GM12878 (cell line): Measurements from ENCODE around the gene PRSS2. TPM values are rescaled to one million over a fixed set of nuclear protein-coding genes. Genes with fewer than 3 reads are reported as not detected.

ENCODE experiments used
- ATAC-seq: fragments of 200-7000 bp; cut with Tn5 transposase; 3 replicates; pipeline ENCODE4 v1.9.1; 2020; ENCODE audit warnings: mild to moderate bottlenecking, moderate library complexity
- BruUV-seq: library from RNA; stranded (reverse); fragments of 400-500 nt; replicated peaks from 2 replicates; lab custom pipeline; 2021; lab: Mats Ljungman, UMichigan
- CTCF ChIA-PET: fragments of 300-600 bp; sonication (Branson Sonifier 250); formaldehyde crosslinking; extraction: SDS; loops from one replicate; lab custom pipeline; 2021; ENCODE audit warnings: inconsistent platforms; lab: Yijun Ruan, JAX
- POLR2A ChIA-PET: fragments of 350-600 bp; formaldehyde crosslinking; extraction: SDS; loops from one replicate; lab custom pipeline; 2021; ENCODE audit warnings: inconsistent platforms; lab: Charles Lee
- RAD21 ChIA-PET: fragments of 300-600 bp; sonication (Branson Sonifier 250); formaldehyde crosslinking; loops from one replicate; lab custom pipeline; 2023; ENCODE audit warnings: antibody characterized with exemption; ENCODE audit not compliant: unreplicated experiment; lab: Charles Lee
- SMC1A ChIA-PET: fragments of 300-600 bp; sonication (Branson Sonifier 250); formaldehyde crosslinking; loops from one replicate; lab custom pipeline; 2023; ENCODE audit not compliant: unreplicated experiment, uncharacterized antibody; lab: Charles Lee
- DNase-seq: peaks from one replicate; pipeline ENCODE4 v3.0.0-alpha.2; 2011; ENCODE audit warnings: low read depth, low spot score
- FAIRE-seq: peaks from 3 replicates; lab custom pipeline; 2011; peaks lifted over from hg19 to GRCh38; lab: Jason Lieb, UNC
- H2AFZ ChIP-seq: 2 replicates; pipeline ENCODE4 v1.6.0; 2011; ENCODE audit warnings: low read depth, low read length, control low read depth; ENCODE audit not compliant: control insufficient read depth
- H3K27ac ChIP-seq: 2 replicates; pipeline ENCODE4 v1.5.1; 2011; ENCODE audit warnings: control low read depth; ENCODE audit not compliant: control insufficient read depth, insufficient read depth
- H3K27me3 ChIP-seq, 2 experiments: replicated peaks in 1 of 2; 2 replicates each; pipeline versions ENCODE4 v1.6.0 to v1.6.1; 2011; ENCODE audit warnings: low read length in 1 of 2; ENCODE audit not compliant: control insufficient read depth in 2 of 2, insufficient read depth in 2 of 2
- H3K36me3 ChIP-seq, 2 experiments: 2 replicates each; pipeline ENCODE4 v1.5.1; 2011; ENCODE audit warnings: low read length in 1 of 2; ENCODE audit not compliant: control insufficient read depth in 2 of 2, insufficient read depth in 2 of 2
- H3K4me1 ChIP-seq: 2 replicates; pipeline ENCODE4 v1.6.1; 2011; ENCODE audit warnings: mild to moderate bottlenecking, low read length, moderate library complexity, mixed read lengths; ENCODE audit not compliant: control insufficient read depth, insufficient read depth
- H3K4me2 ChIP-seq: 2 replicates; pipeline ENCODE4 v1.6.0; 2011; ENCODE audit warnings: control low read depth; ENCODE audit not compliant: control insufficient read depth, insufficient read depth
- H3K4me3 ChIP-seq: fragments of 200-600 bp; sonication (generic); 2 replicates; pipeline ENCODE4 v1.5.1; 2016
- H3K79me2 ChIP-seq: 2 replicates; pipeline ENCODE4 v1.6.0; 2011; ENCODE audit warnings: low read length; ENCODE audit not compliant: control insufficient read depth, insufficient read depth
- H3K9ac ChIP-seq: 2 replicates; pipeline ENCODE4 v1.8.0; 2011; ENCODE audit warnings: low read length, control low read depth, mixed read lengths; ENCODE audit not compliant: control insufficient read depth, insufficient read depth
- H3K9me3 ChIP-seq: replicated peaks from 3 replicates; pipeline ENCODE4 v1.5.1; 2011; ENCODE audit warnings: mild to moderate bottlenecking, low read length; ENCODE audit not compliant: control insufficient read depth, insufficient read depth
- H4K20me1 ChIP-seq: 2 replicates; pipeline ENCODE4 v1.6.0; 2011; ENCODE audit not compliant: control insufficient read depth, insufficient read depth
- BHLHE40 ChIP-seq, 2 experiments: fragments of 450-650 bp in 1 of 2; IDR thresholded peaks; 2 replicates each; pipeline ENCODE4 v1.6.1; 2011 to 2017; ENCODE audit warnings: low read depth in 2 of 2, borderline replicate concordance in 1 of 2, improper control_type of control experiment in 1 of 2, low read length in 1 of 2, mild to moderate bottlenecking in 1 of 2
- CBX5 ChIP-seq: sonication (generic); IDR thresholded peaks from 2 replicates; pipeline ENCODE4 v1.6.1; 2016; ENCODE audit warnings: low read depth, moderate library complexity, mild to moderate bottlenecking, inconsistent platforms
- CUX1 ChIP-seq: IDR thresholded peaks from 2 replicates; pipeline ENCODE4 v1.6.1; 2012; ENCODE audit warnings: improper control_type of control experiment, low read depth, low read length; ENCODE audit not compliant: insufficient replicate concordance
- EGR1 ChIP-seq, 2 experiments: IDR thresholded peaks; 1 replicate in 1 of 2; 2 replicates in 1 of 2; pipeline ENCODE4 v1.6.1; 2011 to 2012; ENCODE audit warnings: low read depth in 2 of 2, low read length in 2 of 2, borderline replicate concordance in 1 of 2, mild to moderate bottlenecking in 1 of 2, moderate library complexity in 1 of 2
- HCFC1 ChIP-seq: fragments of 150-350 bp; IDR thresholded peaks from 2 replicates; pipeline ENCODE4 v1.6.1; 2014; ENCODE audit warnings: low read length
- HDGF ChIP-seq: fragments of 450-650 bp; IDR thresholded peaks from 2 replicates; pipeline ENCODE4 v1.6.1; 2016; ENCODE audit warnings: antibody characterized with exemption
- HSF1 ChIP-seq: fragments of 150-350 bp; IDR thresholded peaks from 2 replicates; pipeline ENCODE4 v1.6.1; 2014; ENCODE audit warnings: mild to moderate bottlenecking, low read depth, low read length
- JUNB ChIP-seq: IDR thresholded peaks from 2 replicates; pipeline ENCODE4 v1.6.1; 2016; ENCODE audit warnings: antibody characterized with exemption, mild to moderate bottlenecking
- KLF5 ChIP-seq: fragments of 450-650 bp; IDR thresholded peaks from 2 replicates; pipeline ENCODE4 v1.6.1; 2014; ENCODE audit warnings: mild to moderate bottlenecking; ENCODE audit not compliant: partially characterized antibody
- MTA3 ChIP-seq: IDR thresholded peaks from 2 replicates; pipeline ENCODE4 v1.6.1; 2012; ENCODE audit warnings: low read length, inconsistent platforms, borderline replicate concordance
- NFXL1 ChIP-seq: fragments of 450-650 bp; IDR thresholded peaks from 2 replicates; pipeline ENCODE4 v1.6.1; 2017; ENCODE audit warnings: antibody characterized with exemption, mild to moderate bottlenecking, borderline replicate concordance
- POLR2A ChIP-seq: IDR thresholded peaks from 2 replicates; pipeline ENCODE4 v1.6.1; 2011; ENCODE audit warnings: low read depth, mild to moderate bottlenecking, low read length
- SIX5 ChIP-seq: IDR thresholded peaks from 2 replicates; pipeline ENCODE4 v1.6.1; 2011; ENCODE audit warnings: mild to moderate bottlenecking, low read depth, low read length, moderate library complexity; ENCODE audit not compliant: severe bottlenecking
- STAT3 ChIP-seq: IDR thresholded peaks from 2 replicates; pipeline ENCODE4 v1.6.1; 2011; ENCODE audit warnings: low read depth, low read length, improper control_type of control experiment
- TCF12 ChIP-seq: IDR thresholded peaks from 2 replicates; pipeline ENCODE4 v1.6.1; 2011; ENCODE audit warnings: low read depth, mild to moderate bottlenecking, low read length
- ZBED1 ChIP-seq: IDR thresholded peaks from 2 replicates; pipeline ENCODE4 v1.6.1; 2016; ENCODE audit warnings: borderline replicate concordance
- ZSCAN29 ChIP-seq: fragments of 450-650 bp; IDR thresholded peaks from 2 replicates; pipeline ENCODE4 v1.6.1; 2017; ENCODE audit warnings: mild to moderate bottlenecking, moderate library complexity
- WGBS: methylation state at CpG from one replicate; pipeline ENCODE4 v1.1.6; 2016; ENCODE audit warnings: low lambda C conversion rate; ENCODE audit not compliant: insufficient replicate concordance, insufficient coverage; ENCODE audit errors: missing lambda C conversion rate; 5-methylcytosine and 5-hydroxymethylcytosine counted together
- in situ Hi-C: fragments of 300-500 bp; cut with MboI; formaldehyde crosslinking; loops from 9 replicates; pipeline ENCODE4 v1.14.3; 2018; ENCODE audit warnings: mixed read lengths
- intact Hi-C: fragments of 100-400 bp; cut with micrococcal nuclease; formaldehyde crosslinking; loops from one replicate; pipeline ENCODE4 v1.14.2; 2022; ENCODE audit not compliant: unreplicated experiment
- polyA plus RNA-seq, 11 experiments: library from polyadenylated mRNA; depleted of rRNA in 4 of 11; unstranded in 6 of 11; stranded (reverse) in 5 of 11; fragments of >200 nt; fragmentation: Nextera tagmentation in 4 of 11; fragmentation: Illumina TruSeq in 1 of 11; extraction: Ambion mirVana in 4 of 11; extraction: Trizol in 1 of 11; gene quantifications; 1 replicate in 1 of 11; 2 replicates in 10 of 11; pipeline versions ENCODE4 v1.2.1 to v1.2.3, GENCODE V29; 2011 to 2016; ENCODE audit warnings: inconsistent platforms in 2 of 11, missing spikeins in 2 of 11, low read depth in 1 of 11
- total RNA-seq, 4 experiments: library from RNA; depleted of rRNA in 3 of 4; stranded (reverse); fragments of >200 nt in 3 of 4; fragmentation: Illumina TruSeq in 1 of 4; extraction: Trizol in 1 of 4; gene quantifications; 2 replicates each; pipeline versions ENCODE4 v1.2.1 to v1.2.3, GENCODE V29; 2013 to 2021

PRSS2 gene
- total and polyA plus RNA-seq, 10 of the 15 experiments (the other 5 are each of a cell fraction or from before 2014, with no cell fraction given), result 0.21 to 28.8 (median 0.41) TPM; not detected in 7

- ATAC-seq, result no peak
- no peak for TF ChIP-seq HSF1
- TF ChIP-seq TCF12, result no peak
- TF ChIP-seq MTA3, result no peak
- no peak for TF ChIP-seq CBX5
- no peak for TF ChIP-seq JUNB
- TF ChIP-seq HDGF, result no peak
- no peak for TF ChIP-seq KLF5
- TF ChIP-seq POLR2A, result no peak
- TF ChIP-seq STAT3, result no peak
- TF ChIP-seq ZBED1, result no peak
- TF ChIP-seq SIX5, result no peak
- TF ChIP-seq EGR1 (IDR thresholded peaks at IDR 0.05; ENCODE audit: borderline replicate concordance in 1 of 2, low read depth in 2 of 2, low read length in 2 of 2), result no peak
- no peak for TF ChIP-seq ZSCAN29
- no peak for TF ChIP-seq BHLHE40 (IDR thresholded peaks at IDR 0.05; ENCODE audit: borderline replicate concordance in 1 of 2, low read depth in 2 of 2, low read length in 1 of 2)
- TF ChIP-seq CUX1, result no peak
- TF ChIP-seq HCFC1, result no peak
- no peak for TF ChIP-seq NFXL1
- Histone ChIP-seq H4K20me1 (no peaks in the 10 kb centered on the region), H3K36me3 (peaks cover 0 to 2% of the 10 kb centered on the region in 2 experiments; a peak in 2 of 4 replicates), H3K9me3 (no peaks in the 10 kb centered on the region), H3K4me1 (peaks cover 35% of the 10 kb centered on the region), H3K79me2 (peaks cover 2% of the 10 kb centered on the region; the same call in 1 of the 2 replicates), H3K27ac (no peak overlapping the region), H3K27me3 (no peaks in the 10 kb centered on the region), H3K9ac (no peak overlapping the region), H3K4me3 (no peak overlapping the region), H3K4me2 (no peak overlapping the region), H2AFZ (no peak overlapping the region)
- 96% methylated on average over 4 of the region's 4 CpGs for WGBS
- no peak for DNase-seq
- SMC1A ChIA-PET, result interaction anchor here (12.9 kb wide), 1 partner anchor 16 kb away, joined by 786 read pairs; no protein-coding TSS in a partner anchor
- in situ Hi-C loops (loop anchor here (10.0 kb wide), 1 partner anchor 1239 kb away; no protein-coding TSS in a partner anchor), intact Hi-C loops (no loop called here)
- BruUV-seq, result no TSS peak
- CTCF ChIA-PET, result interaction anchor here (1.5 to 28.6 kb wide), 2 partner anchors 9 to 16 kb away, joined by 4 to 1055 read pairs; no protein-coding TSS in a partner anchor
- POLR2A ChIA-PET, result interaction anchor here (1.7 to 15.3 kb wide), 2 partner anchors 12 to 21 kb away, joined by 5 to 325 read pairs; no protein-coding TSS in a partner anchor
- RAD21 ChIA-PET, result interaction anchor here (13.5 kb wide), 1 partner anchor 13 kb away, joined by 813 read pairs; no protein-coding TSS in a partner anchor
- FAIRE-seq, result no peak
Measured at GRCh38 chr7:142803901-142804300, 33.1 kb downstream of the PRSS2 start.
